ENCODE results near the gene NEXN. TPM values are rescaled to one million over a fixed set of nuclear protein-coding genes. Genes with fewer than 3 reads are reported as not detected.

The NEXN gene
- total and polyA plus RNA-seq, 2 of the 8 experiments (the other 6 are each of a cell fraction or from before 2014, with no cell fraction given), result 0.20 to 2.9 TPM

DNA sequence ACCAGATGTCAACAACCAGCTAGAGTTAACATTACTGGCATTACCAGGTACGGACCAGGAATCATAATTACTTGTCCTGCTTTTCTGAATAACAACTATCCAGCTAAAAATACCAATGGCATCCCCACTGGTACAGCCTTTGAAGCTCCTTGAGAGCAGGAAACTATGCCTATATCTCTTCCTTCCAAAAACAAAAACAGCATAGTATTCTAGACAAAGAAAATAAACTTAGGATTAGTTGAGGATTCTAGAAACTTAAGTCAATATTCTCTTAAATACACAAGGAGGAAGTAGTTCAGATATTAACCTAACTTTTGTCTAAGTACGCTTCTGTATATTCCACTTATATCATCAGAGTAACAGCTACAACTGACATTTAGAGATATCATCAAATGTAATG, 87.5 kb downstream of the NEXN start:
- no peak overlapping the region for H3K56ac ChIP-seq (replicated peaks; ENCODE audit: insufficient read length, low read depth, low read length)
- no peak overlapping the region for H4K8ac ChIP-seq (ENCODE audit: extremely low read depth, insufficient read depth, low read length)
- no peaks in the 10 kb centered on the region for H3K9me3 ChIP-seq (ENCODE audit: insufficient read depth in 2 of 2, low read depth in 1 of 2, low read length in 1 of 2)
- no peak overlapping the region for H3K4ac ChIP-seq (replicated peaks; ENCODE audit: insufficient read length, low read depth, low read length)
- H4K5ac ChIP-seq (ENCODE audit: insufficient read length, low read depth, low read length), result no peak overlapping the region
- no peaks in the 10 kb centered on the region; the same call in 1 of the 2 replicates for H3K79me1 ChIP-seq (ENCODE audit: low read depth, low read length)
- no peak overlapping the region for H3K18ac ChIP-seq (ENCODE audit: extremely low read depth, low read length)
- peaks cover 57 to 96% of the 10 kb centered on the region in 2 experiments for H3K79me2 ChIP-seq (ENCODE audit: control insufficient read depth in 1 of 2, insufficient read depth in 2 of 2, low read length in 2 of 2)
- H2BK15ac ChIP-seq (ENCODE audit: low read length), result no peak overlapping the region
- H3K4me3 ChIP-seq (ENCODE audit: extremely low read depth in 1 of 4, insufficient read depth in 2 of 4, low read depth in 3 of 4, low read length in 4 of 4), result peak overlapping the region in 3 of 4 experiments; percentile 6 to 98 (median 95); a peak in 4 of 8 replicates
- WGBS, 2 experiments (ENCODE audit: extremely low coverage in 1 of 2, insufficient coverage in 1 of 2, insufficient read length in 1 of 2, insufficient replicate concordance in 2 of 2, low coverage in 1 of 2, low lambda C conversion rate in 2 of 2, missing lambda C conversion rate in 1 of 2), result 63% methylated on average over 2 of the region's 2 CpGs; no CpG with 5 or more reads in 1 of the 2 experiments
- no peak overlapping the region for H4K91ac ChIP-seq (replicated peaks; ENCODE audit: insufficient read length, low read length)
- H3K27ac ChIP-seq (ENCODE audit: low read depth, low read length), result no peak overlapping the region
- no peak overlapping the region for H3K23ac ChIP-seq (ENCODE audit: insufficient read length)
- no peak overlapping the region for H2AK5ac ChIP-seq (ENCODE audit: low read depth, low read length)
- no peak overlapping the region for H2BK12ac ChIP-seq (ENCODE audit: low read depth, low read length)
- H2BK20ac ChIP-seq (ENCODE audit: low read length), result no peak overlapping the region
- peaks cover 0 to 17% (median 4%) of the 10 kb centered on the region in 4 experiments; a peak in 3 of 7 replicates for H3K4me1 ChIP-seq (replicated peaks in 1 of 4; ENCODE audit: control insufficient read depth in 3 of 4, insufficient read depth in 4 of 4, low read length in 3 of 4)
- no peaks in the 10 kb centered on the region for H3K27me3 ChIP-seq (replicated peaks in 1 of 4; ENCODE audit: control insufficient read depth in 3 of 4, extremely low read depth in 1 of 4, insufficient read depth in 3 of 4, low read length in 3 of 4)
- ChIA-PET POLR2A (ENCODE audit: partially characterized antibody) (interaction anchor here (0.6 to 9.3 kb wide), 19 partner anchors 9 to 294 kb away, joined by 3 to 180 read pairs (median 4); partner anchors contain the start of genes DNAJB4 and ZZZ3), CTCF (ENCODE audit: partially characterized antibody) (interaction anchor here (3.5 kb wide), 1 partner anchor 139 kb away, joined by 20 read pairs; no protein-coding TSS in a partner anchor)
- no peak overlapping the region for H2AFZ ChIP-seq (ENCODE audit: low read length)
- H2BK120ac ChIP-seq (replicated peaks; ENCODE audit: low read depth, low read length), result no peak overlapping the region
- H3K9ac ChIP-seq (replicated peaks in 1 of 4; ENCODE audit: extremely low read depth in 1 of 4, low read depth in 3 of 4, low read length in 3 of 4), result peak overlapping the region in 1 of 4 experiments; percentile 9; a peak in 1 of 7 replicates
- TF ChIP-seq RNF2 (IDR thresholded peaks at IDR 0.05; ENCODE audit: borderline replicate concordance, low read depth, low read length, missing control alignments, poor library complexity, severe bottlenecking) (no peak), CHD1 (IDR thresholded peaks at IDR 0.05; ENCODE audit: low read depth, low read length) (0 out of 2 replicates have a peak, but pooled peaks have one; percentile 8)
- peaks cover 0 to 40% (median 0%) of the 10 kb centered on the region in 4 experiments; a peak in 2 of 8 replicates for H3K36me3 ChIP-seq (ENCODE audit: control insufficient read depth in 2 of 4, insufficient read depth in 4 of 4, low read length in 3 of 4)
- H3K14ac ChIP-seq (ENCODE audit: insufficient read length), result no peak overlapping the region
- H2BK5ac ChIP-seq (ENCODE audit: low read depth, low read length), result no peak overlapping the region
- peaks cover 19 to 33% of the 10 kb centered on the region in 2 experiments for H4K20me1 ChIP-seq (replicated peaks in 1 of 2; ENCODE audit: control insufficient read depth in 1 of 2, insufficient read depth in 2 of 2, low read length in 2 of 2)
- DNase-seq (ENCODE audit: low read depth in 1 of 2, low spot score in 2 of 2) (no peak), FAIRE-seq (no peak)
- peak overlapping the region; percentile 73 to 78 for H3K4me2 ChIP-seq (ENCODE audit: insufficient read depth in 1 of 2, low read depth in 2 of 2, low read length in 2 of 2)
- peaks cover 7% of the 10 kb centered on the region; the same call in 1 of the 2 replicates for H3K23me2 ChIP-seq (ENCODE audit: low read depth, low read length)
